GM13977 (cell line): ENCODE measurements around the gene CS.

ENCODE experiments used
- DNase-seq: peaks from one replicate; pipeline ENCODE4 v3.0.0; 2012; ENCODE audit warnings: low spot score
- in situ Hi-C: fragments of 300-500 bp; cut with MboI; formaldehyde crosslinking; loops from one replicate; pipeline ENCODE4 v1.12.0; 2022; ENCODE audit warnings: low sequenced_read_pairs, low pct_unique_long_range_greater_than_20kb, mixed read lengths, inconsistent platforms; ENCODE audit not compliant: unreplicated experiment
- TF ChIP-seq, protein P1 (sequence below): IDR thresholded peaks from 2 replicates; pipeline ENCODE4 v1.5.1; 2012; ENCODE audit warnings: mild to moderate bottlenecking, control low read depth; ENCODE audit not compliant: insufficient read depth; ENCODE audit errors: extremely low read depth, missing control alignments

Gene CS

DNA sequence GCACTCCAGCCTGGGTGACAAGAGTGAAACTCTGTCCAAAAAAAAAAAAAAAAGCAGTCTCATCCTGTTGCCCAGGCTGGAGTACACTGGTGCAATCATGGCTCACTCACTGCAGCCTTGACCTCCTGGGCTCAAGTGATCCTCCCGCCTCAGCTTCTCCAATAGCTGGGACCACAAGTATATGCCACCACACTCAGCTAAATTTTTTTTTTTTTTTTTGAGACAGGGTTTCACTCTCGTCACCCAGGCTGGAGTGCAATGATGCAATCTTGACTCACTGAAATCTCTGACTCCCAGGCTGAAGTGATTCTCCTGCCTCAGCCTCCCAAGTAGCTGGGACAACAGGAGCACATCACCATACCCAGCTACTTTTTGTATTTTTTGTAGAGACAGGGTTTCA, 20.9 kb upstream of the CS start:
- in situ Hi-C loops = no loop called here
- no peak for DNase-seq
- TF ChIP-seq, protein P1, sequence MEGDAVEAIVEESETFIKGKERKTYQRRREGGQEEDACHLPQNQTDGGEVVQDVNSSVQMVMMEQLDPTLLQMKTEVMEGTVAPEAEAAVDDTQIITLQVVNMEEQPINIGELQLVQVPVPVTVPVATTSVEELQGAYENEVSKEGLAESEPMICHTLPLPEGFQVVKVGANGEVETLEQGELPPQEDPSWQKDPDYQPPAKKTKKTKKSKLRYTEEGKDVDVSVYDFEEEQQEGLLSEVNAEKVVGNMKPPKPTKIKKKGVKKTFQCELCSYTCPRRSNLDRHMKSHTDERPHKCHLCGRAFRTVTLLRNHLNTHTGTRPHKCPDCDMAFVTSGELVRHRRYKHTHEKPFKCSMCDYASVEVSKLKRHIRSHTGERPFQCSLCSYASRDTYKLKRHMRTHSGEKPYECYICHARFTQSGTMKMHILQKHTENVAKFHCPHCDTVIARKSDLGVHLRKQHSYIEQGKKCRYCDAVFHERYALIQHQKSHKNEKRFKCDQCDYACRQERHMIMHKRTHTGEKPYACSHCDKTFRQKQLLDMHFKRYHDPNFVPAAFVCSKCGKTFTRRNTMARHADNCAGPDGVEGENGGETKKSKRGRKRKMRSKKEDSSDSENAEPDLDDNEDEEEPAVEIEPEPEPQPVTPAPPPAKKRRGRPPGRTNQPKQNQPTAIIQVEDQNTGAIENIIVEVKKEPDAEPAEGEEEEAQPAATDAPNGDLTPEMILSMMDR = no peak

DNA sequence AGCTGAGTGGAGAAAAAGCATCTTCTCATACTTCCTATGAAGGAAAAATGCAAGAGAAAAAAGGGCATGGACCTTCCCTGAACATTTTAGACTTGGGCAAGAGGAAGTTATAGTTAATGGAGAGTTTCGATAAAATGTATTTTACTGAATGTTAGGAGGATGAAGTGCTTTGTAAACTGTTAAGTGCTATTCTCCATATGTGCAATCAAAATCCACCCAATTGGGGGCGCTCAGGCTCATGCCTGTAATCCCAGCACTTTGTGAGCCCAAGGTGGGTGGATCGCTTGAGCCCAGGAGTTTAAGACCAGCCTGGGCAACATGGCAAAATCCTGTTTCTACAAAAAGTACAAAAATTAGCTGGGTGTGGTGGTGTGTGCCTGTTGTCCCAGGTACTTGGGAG, 17.5 kb upstream of the CS start:
- no peak for DNase-seq
- TF ChIP-seq, protein P1 = no peak
- in situ Hi-C loops = no loop called here

DNA sequence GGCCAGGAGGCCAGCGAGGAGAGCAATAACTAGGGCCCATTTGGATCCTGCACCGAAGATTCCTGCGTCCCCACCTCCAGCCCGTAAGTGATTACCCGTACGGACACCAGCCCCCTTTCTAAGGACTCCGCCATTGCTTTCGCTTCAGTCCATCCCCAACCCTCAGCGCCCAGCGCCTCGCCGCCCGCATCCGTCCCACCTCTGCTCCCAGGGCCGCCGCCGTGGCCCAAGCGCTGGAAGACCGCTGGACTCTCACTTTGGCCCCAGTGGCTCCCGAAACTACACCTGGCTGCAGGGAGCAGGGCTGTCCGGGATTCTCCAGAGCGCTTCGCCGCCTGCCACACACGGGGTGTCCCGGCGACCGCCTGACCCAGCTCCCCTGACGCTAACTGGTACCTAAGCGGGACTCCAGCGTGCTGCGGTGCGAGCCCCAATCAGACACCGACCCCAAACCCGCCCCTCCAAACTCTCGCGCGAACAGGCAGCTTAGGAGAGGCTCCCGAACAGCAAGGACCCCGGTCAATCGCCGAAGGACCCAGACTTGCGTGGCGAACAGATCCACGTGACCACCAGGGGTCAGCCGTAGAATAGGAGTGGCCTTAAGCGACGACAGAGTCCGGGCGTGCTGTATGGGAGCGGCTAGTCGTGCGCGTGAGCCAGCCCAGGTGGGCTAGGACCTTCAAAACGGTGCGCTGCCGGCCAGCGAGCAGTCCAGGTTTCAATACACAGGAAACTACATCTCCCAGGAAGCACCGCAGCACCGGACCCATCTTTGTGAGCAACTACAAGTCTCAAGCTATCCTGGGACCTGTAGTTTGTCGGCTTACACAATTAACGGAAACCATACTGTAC, 15.7 kb upstream of the CS start, which contains the start of gene CNPY2:
Gene CNPY2, minus strand, starts transcription at position 367 of the 852 bp plus-strand sequence. CDS start 771 bp downstream, outside the sequence.
- TF ChIP-seq, protein P1 = peak; percentile 28
- in situ Hi-C loops = no loop called here
- peak; percentile 94 for DNase-seq

DNA sequence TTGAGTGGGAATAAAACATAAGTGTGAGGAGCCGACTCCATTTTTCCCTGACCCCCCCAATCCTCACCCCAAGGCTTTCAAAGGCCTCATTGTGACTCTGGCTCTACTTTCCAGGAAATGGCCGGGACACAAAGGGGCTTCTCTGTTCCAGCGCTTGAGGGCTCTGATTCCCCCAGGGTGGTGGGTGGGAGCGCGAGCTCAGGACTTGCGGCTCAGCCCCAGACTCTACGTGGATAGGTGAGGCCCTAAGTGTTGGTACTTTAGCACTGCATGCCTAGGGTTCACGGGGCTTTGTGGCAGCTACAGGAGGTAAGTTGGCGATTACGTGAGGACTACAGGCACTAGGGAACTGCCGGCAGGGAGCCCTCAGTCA, 15.1 kb upstream of the CS start:
- TF ChIP-seq, protein P1 = no peak
- DNase-seq = no peak
- in situ Hi-C loops = no loop called here

DNA sequence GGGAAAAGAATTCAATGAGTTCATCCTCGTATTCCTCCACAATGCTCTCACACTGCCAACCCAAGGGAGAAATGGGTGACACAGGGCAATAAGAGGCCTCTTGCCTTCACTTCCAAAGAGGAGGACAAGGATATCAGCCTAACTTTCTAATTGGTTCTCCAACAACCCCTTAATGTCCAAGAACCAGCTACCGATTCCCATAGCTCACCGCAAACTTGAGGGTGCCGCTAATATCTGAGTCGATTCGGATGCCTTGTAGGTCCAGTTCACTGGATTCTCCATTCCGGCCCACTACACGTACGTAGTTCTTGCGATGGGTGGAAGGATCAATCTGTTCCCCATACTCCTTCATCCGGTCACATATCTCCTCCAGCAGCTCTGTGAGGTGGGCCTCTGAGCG, 10.9 kb upstream of the CS start:
- TF ChIP-seq, protein P1 = no peak
- in situ Hi-C loops = no loop called here
- DNase-seq = no peak

DNA sequence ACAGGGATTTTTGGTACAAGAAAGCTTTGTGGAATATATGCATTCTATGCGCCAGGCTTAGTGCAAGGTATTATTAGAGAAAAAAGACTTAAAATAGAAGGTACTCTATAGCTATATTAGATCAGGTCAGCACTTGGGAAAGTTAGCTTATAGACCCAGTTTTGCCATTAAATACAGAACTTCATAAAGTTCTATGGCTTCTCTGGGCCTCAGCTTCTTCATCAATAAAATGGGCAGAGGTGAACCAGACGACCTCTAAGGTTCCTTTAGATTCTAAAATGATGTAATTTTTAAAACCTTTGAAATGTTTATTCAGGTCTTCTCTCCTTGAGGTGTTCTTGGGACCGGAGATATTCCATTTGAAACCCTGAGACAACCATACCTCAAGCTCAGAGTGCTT, 8.6 kb upstream of the CS start:
- no peak for DNase-seq
- TF ChIP-seq, protein P1 = no peak
- in situ Hi-C loops = no loop called here
